GM12875 (cell line): Measurements from ENCODE around the gene CEBPA.
"Not testable (repeated sequence)": the region's sequence is repeated elsewhere in the genome, so short reads cannot be mapped to it uniquely, and the experiment has no call there.

Experiments
- H3K4me3 ChIP-seq: one replicate; pipeline ENCODE4 v1.5.1; 2011; ENCODE audit warnings: low read depth, low read length, control low read depth
- TF ChIP-seq, protein P1 (sequence below): IDR thresholded peaks from 2 replicates; pipeline ENCODE4 v1.5.1; 2011; ENCODE audit warnings: low read depth, mild to moderate bottlenecking, control low read depth, inconsistent platforms, low read length, moderate library complexity, borderline replicate concordance; ENCODE audit not compliant: insufficient read depth

CEBPA gene

DNA sequence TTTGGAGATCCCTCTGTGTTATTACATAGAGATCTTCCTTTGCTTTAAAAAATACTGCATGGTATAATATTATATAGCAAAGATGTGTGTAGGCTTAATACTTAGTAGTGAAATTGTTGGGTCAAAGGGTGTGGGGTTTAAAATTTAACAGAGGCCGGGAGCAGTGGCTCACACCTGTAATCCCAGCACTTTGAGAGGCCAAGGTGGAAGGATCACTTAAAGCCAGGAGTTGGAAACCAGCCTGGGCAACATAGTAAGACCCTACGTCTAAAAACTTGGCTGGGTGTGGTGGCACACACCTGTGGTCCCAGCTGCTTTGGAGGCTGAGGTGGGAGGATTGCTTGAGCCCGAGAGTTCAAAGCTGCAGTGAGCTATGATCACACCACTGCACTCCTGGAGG, 22.3 kb upstream of the CEBPA start:
- TF ChIP-seq, protein P1, sequence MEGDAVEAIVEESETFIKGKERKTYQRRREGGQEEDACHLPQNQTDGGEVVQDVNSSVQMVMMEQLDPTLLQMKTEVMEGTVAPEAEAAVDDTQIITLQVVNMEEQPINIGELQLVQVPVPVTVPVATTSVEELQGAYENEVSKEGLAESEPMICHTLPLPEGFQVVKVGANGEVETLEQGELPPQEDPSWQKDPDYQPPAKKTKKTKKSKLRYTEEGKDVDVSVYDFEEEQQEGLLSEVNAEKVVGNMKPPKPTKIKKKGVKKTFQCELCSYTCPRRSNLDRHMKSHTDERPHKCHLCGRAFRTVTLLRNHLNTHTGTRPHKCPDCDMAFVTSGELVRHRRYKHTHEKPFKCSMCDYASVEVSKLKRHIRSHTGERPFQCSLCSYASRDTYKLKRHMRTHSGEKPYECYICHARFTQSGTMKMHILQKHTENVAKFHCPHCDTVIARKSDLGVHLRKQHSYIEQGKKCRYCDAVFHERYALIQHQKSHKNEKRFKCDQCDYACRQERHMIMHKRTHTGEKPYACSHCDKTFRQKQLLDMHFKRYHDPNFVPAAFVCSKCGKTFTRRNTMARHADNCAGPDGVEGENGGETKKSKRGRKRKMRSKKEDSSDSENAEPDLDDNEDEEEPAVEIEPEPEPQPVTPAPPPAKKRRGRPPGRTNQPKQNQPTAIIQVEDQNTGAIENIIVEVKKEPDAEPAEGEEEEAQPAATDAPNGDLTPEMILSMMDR = no peak

DNA sequence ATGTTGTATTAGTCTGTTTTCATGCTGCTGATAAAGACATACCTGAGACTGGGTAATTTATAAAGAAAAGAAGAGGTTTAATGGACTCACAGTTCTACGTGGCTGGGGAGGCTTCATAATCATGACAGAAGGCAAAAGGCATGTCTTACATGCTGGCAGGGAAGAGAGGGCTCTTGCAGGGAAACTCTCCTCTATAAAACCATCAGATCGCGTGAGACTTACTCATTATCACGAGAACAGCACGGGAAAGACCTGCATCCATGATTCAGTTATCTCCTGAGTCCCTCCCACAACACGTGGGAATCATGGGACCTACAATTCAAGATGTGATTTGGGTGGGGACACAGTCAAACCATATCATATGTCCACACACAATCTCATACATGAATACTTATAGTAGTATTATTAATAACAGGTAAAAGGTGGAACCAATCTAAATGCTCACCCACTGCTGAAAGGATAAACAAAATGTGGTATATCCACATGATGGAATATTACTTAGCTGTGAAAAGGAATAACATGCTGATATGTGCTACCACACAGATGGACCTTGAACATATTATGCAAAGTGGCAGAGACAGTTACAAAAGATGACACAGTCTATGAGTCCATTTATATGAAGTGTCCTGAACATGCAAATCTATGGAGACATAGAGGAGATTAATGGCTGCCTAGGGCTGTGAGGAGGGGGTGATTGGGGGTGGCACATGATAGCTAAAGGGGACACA, 20.9 kb upstream of the CEBPA start:
- TF ChIP-seq, protein P1 = no peak
- no peak overlapping the region for H3K4me3 ChIP-seq

More for the DNA sequence above, 22.3 kb upstream of the CEBPA start:
- H3K4me3 ChIP-seq = no peak overlapping the region

DNA sequence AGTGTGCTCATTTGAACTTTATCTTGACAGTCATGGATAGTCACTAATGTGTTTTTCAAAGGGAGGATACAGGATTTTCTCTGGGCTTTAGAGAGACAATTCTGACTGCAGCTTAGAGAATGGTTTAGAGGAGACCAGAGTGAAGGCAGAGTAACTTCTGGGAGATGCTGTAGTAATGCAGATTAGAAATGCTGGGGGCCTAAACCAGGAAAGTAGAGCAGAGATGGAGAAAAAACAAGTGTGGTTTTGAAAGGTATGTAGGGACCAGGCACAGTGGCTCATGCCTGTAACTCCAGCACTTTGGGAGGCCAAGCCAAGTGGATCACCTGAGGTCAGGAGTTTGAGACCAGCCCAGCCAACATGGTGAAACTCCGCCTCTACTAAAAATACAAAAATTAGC, 18.3 kb upstream of the CEBPA start:
- H3K4me3 ChIP-seq = no peak overlapping the region
- TF ChIP-seq, protein P1 = no peak

DNA sequence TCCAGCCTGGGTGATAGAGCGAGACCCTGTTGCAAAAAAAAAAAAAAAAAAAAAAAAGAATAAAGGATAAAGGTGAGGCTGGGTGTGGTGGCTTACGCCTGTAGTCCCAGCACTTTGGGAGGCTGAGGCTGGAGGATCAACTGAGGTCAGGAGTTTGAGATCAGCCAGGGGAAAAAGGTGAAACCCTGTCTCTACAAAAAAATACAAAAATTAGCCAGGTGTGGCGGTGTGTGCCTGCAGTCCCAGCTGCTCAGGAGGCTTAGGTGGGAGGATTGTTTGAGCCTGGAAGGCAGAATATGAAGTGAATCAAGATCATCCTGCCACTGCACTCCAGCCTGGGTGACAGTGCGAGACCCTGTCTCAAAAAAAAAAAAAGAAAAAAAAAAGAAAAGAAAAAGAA, 15.7 kb upstream of the CEBPA start:
- H3K4me3 ChIP-seq = not testable (repeated sequence)

DNA sequence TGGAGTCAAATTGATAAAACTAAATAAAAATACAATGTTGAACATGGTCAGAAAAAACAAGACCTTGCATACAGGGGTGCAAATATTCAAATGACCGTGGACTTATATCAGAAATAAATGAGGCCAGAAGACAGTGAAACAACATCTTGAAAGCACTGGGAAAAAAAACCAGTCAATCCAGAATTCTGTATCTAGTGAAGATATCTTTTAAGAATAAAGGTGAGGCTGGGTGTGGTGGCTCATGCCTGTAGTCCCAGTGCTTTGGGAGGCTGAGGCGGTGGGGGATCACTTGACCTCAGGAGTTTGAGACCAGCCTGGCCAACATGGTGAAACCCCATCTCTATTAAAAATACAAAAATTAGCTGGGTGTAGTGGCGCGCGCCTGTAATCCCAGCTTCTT, 15.2 kb upstream of the CEBPA start:
- TF ChIP-seq, protein P1 = no peak
- no peak overlapping the region for H3K4me3 ChIP-seq

DNA sequence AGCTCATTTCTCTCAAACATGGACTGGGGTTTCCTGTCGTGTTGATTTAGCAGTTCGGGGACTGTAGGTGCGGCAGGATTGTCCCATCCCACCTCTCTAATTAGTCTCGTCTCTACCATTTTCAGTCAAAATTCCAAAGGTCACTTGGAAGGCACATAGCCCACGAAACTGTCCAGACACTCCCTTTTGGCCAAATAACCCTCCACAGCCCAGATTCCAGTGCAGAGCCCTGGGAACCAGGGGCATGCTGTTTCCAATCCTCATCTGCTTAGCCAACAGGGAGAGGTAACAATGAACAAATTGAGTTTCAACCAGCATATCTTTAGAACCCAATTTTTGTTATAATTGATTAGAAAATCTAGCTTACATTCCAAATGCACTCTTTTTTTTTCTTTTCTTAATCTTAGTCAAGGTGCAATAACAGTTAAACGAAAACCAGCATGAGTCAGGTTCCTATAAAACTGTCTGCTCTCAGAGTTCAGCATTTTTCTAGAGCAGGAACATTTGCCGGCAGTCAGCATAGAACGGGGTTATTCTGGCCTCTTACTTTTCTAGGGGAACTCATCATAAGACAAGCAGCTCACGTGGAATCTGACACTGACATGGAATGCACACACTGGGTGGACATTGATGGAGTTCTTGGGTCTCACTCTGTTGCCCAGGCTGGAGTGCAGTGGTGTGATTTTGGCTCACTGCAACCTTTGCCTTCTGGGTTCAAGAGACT, 14.4 kb upstream of the CEBPA start:
- no peak overlapping the region for H3K4me3 ChIP-seq
- TF ChIP-seq, protein P1 = no peak

DNA sequence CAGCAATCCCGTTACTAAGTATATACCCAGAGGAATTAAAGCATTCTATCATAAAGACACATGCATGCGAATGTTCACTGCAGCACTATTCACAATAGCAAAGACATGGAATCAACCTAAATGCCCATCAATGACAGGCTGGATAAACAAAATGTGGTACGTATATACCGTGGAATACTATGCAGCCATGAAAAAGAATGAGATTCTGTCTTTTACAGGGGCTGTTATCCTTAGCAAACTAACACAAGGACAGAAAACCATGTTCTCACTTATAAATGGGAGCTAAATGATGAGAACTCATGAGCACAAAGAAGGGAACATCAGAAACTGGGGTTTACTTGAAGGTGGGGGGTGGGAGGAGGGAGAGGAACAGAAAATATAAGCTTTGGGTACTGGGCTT, 10.5 kb upstream of the CEBPA start:
- H3K4me3 ChIP-seq = not testable (repeated sequence)

DNA sequence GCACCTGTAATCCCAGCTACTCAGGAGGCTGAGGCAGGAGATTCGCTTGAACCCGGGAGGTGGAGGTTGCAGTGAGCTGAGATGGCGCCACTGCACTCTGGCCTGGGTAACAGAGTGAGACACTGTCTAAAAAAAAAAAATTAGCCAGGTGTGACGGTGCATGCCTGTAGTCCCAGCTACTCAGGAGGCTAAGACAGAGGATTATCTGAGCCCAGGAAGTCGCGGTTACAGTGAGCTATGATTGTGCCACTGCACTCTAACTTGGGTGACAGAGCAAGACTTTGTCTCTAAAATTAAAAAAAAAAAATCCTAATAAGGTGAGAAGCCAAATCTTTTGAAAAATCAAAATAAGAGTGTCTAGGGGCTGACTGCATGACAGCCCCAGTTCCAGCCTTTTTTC, 9.7 kb upstream of the CEBPA start:
- no peak overlapping the region for H3K4me3 ChIP-seq
- TF ChIP-seq, protein P1 = no peak
